GM12878 (cell line): Measurements from ENCODE around the gene SF3B6. TPM values are rescaled to one million over a fixed set of nuclear protein-coding genes. Genes with fewer than 3 reads are reported as not detected.

Experiments
- ATAC-seq: fragments of 200-7000 bp; cut with Tn5 transposase; 3 replicates; pipeline ENCODE4 v1.9.1; 2020; ENCODE audit warnings: mild to moderate bottlenecking, moderate library complexity
- BruUV-seq: library from RNA; stranded (reverse); fragments of 400-500 nt; replicated peaks from 2 replicates; lab custom pipeline; 2021; lab: Mats Ljungman, UMichigan
- CTCF ChIA-PET: fragments of 300-600 bp; sonication (Branson Sonifier 250); formaldehyde crosslinking; extraction: SDS; loops from one replicate; lab custom pipeline; 2021; ENCODE audit warnings: inconsistent platforms; lab: Yijun Ruan, JAX
- POLR2A ChIA-PET: fragments of 350-600 bp; formaldehyde crosslinking; extraction: SDS; loops from one replicate; lab custom pipeline; 2021; ENCODE audit warnings: inconsistent platforms; lab: Charles Lee
- RAD21 ChIA-PET: fragments of 300-600 bp; sonication (Branson Sonifier 250); formaldehyde crosslinking; loops from one replicate; lab custom pipeline; 2023; ENCODE audit warnings: antibody characterized with exemption; ENCODE audit not compliant: unreplicated experiment; lab: Charles Lee
- SMC1A ChIA-PET: fragments of 300-600 bp; sonication (Branson Sonifier 250); formaldehyde crosslinking; loops from one replicate; lab custom pipeline; 2023; ENCODE audit not compliant: unreplicated experiment, uncharacterized antibody; lab: Charles Lee
- DNase-seq: peaks from one replicate; pipeline ENCODE4 v3.0.0-alpha.2; 2011; ENCODE audit warnings: low read depth, low spot score
- FAIRE-seq: peaks from 3 replicates; lab custom pipeline; 2011; peaks lifted over from hg19 to GRCh38; lab: Jason Lieb, UNC
- H2AFZ ChIP-seq: 2 replicates; pipeline ENCODE4 v1.6.0; 2011; ENCODE audit warnings: low read depth, low read length, control low read depth; ENCODE audit not compliant: control insufficient read depth
- H3K27ac ChIP-seq: 2 replicates; pipeline ENCODE4 v1.5.1; 2011; ENCODE audit warnings: control low read depth; ENCODE audit not compliant: control insufficient read depth, insufficient read depth
- H3K27me3 ChIP-seq, 2 experiments: replicated peaks in 1 of 2; 2 replicates each; pipeline versions ENCODE4 v1.6.0 to v1.6.1; 2011; ENCODE audit warnings: low read length in 1 of 2; ENCODE audit not compliant: control insufficient read depth in 2 of 2, insufficient read depth in 2 of 2
- H3K36me3 ChIP-seq, 2 experiments: 2 replicates each; pipeline ENCODE4 v1.5.1; 2011; ENCODE audit warnings: low read length in 1 of 2; ENCODE audit not compliant: control insufficient read depth in 2 of 2, insufficient read depth in 2 of 2
- H3K4me1 ChIP-seq: 2 replicates; pipeline ENCODE4 v1.6.1; 2011; ENCODE audit warnings: mild to moderate bottlenecking, low read length, moderate library complexity, mixed read lengths; ENCODE audit not compliant: control insufficient read depth, insufficient read depth
- H3K4me2 ChIP-seq: 2 replicates; pipeline ENCODE4 v1.6.0; 2011; ENCODE audit warnings: control low read depth; ENCODE audit not compliant: control insufficient read depth, insufficient read depth
- H3K4me3 ChIP-seq: fragments of 200-600 bp; sonication (generic); 2 replicates; pipeline ENCODE4 v1.5.1; 2016
- H3K79me2 ChIP-seq: 2 replicates; pipeline ENCODE4 v1.6.0; 2011; ENCODE audit warnings: low read length; ENCODE audit not compliant: control insufficient read depth, insufficient read depth
- H3K9ac ChIP-seq: 2 replicates; pipeline ENCODE4 v1.8.0; 2011; ENCODE audit warnings: low read length, control low read depth, mixed read lengths; ENCODE audit not compliant: control insufficient read depth, insufficient read depth
- H3K9me3 ChIP-seq: replicated peaks from 3 replicates; pipeline ENCODE4 v1.5.1; 2011; ENCODE audit warnings: mild to moderate bottlenecking, low read length; ENCODE audit not compliant: control insufficient read depth, insufficient read depth
- H4K20me1 ChIP-seq: 2 replicates; pipeline ENCODE4 v1.6.0; 2011; ENCODE audit not compliant: control insufficient read depth, insufficient read depth
- BHLHE40 ChIP-seq, 2 experiments: fragments of 450-650 bp in 1 of 2; IDR thresholded peaks; 2 replicates each; pipeline ENCODE4 v1.6.1; 2011 to 2017; ENCODE audit warnings: low read depth in 2 of 2, borderline replicate concordance in 1 of 2, improper control_type of control experiment in 1 of 2, low read length in 1 of 2, mild to moderate bottlenecking in 1 of 2
- CEBPB ChIP-seq, 2 experiments: fragments of 150-350 bp in 1 of 2; IDR thresholded peaks; 2 replicates each; pipeline ENCODE4 v1.6.1; 2012 to 2014; ENCODE audit warnings: low read depth in 2 of 2, low read length in 2 of 2, borderline replicate concordance in 1 of 2, inconsistent platforms in 1 of 2
- EP300 ChIP-seq, 2 experiments: fragments of 150-350 bp in 1 of 2; IDR thresholded peaks; 2 replicates each; pipeline ENCODE4 v1.6.1; 2011 to 2012; ENCODE audit warnings: low read depth in 2 of 2, low read length in 2 of 2, borderline replicate concordance in 1 of 2, improper control_type of control experiment in 1 of 2, inconsistent platforms in 1 of 2; ENCODE audit not compliant: control insufficient read depth in 1 of 2
- HCFC1 ChIP-seq: fragments of 150-350 bp; IDR thresholded peaks from 2 replicates; pipeline ENCODE4 v1.6.1; 2014; ENCODE audit warnings: low read length
- NR2C1 ChIP-seq: fragments of 450-650 bp; IDR thresholded peaks from 2 replicates; pipeline ENCODE4 v1.6.1; 2017; ENCODE audit warnings: antibody characterized with exemption, mild to moderate bottlenecking, moderate library complexity
- NRF1 ChIP-seq: conservative IDR thresholded peaks from 2 replicates; pipeline ENCODE4 v1.6.1; 2011; ENCODE audit warnings: mild to moderate bottlenecking, low read depth, low read length, improper control_type of control experiment
- POLR2A ChIP-seq: IDR thresholded peaks from 2 replicates; pipeline ENCODE4 v1.6.1; 2011; ENCODE audit warnings: low read depth, mild to moderate bottlenecking, low read length
- RELB ChIP-seq: fragments of 450-650 bp; IDR thresholded peaks from 2 replicates; pipeline ENCODE4 v1.6.1; 2017; ENCODE audit warnings: low read depth, mild to moderate bottlenecking, moderate library complexity
- SIX5 ChIP-seq: IDR thresholded peaks from 2 replicates; pipeline ENCODE4 v1.6.1; 2011; ENCODE audit warnings: mild to moderate bottlenecking, low read depth, low read length, moderate library complexity; ENCODE audit not compliant: severe bottlenecking
- ZBTB40 ChIP-seq: fragments of 450-650 bp; IDR thresholded peaks from 2 replicates; pipeline ENCODE4 v1.6.1; 2016; ENCODE audit warnings: mild to moderate bottlenecking, moderate library complexity, borderline replicate concordance
- ZNF207 ChIP-seq: fragments of 450-650 bp; IDR thresholded peaks from 2 replicates; pipeline ENCODE4 v1.6.1; 2014; ENCODE audit warnings: antibody characterized with exemption, mild to moderate bottlenecking, borderline replicate concordance
- ZNF687 ChIP-seq: fragments of 450-650 bp; IDR thresholded peaks from 2 replicates; pipeline ENCODE4 v1.6.1; 2017; ENCODE audit warnings: mild to moderate bottlenecking, moderate library complexity
- WGBS: methylation state at CpG from one replicate; pipeline ENCODE4 v1.1.6; 2016; ENCODE audit warnings: low lambda C conversion rate; ENCODE audit not compliant: insufficient replicate concordance, insufficient coverage; ENCODE audit errors: missing lambda C conversion rate; 5-methylcytosine and 5-hydroxymethylcytosine counted together
- in situ Hi-C: fragments of 300-500 bp; cut with MboI; formaldehyde crosslinking; loops from 9 replicates; pipeline ENCODE4 v1.14.3; 2018; ENCODE audit warnings: mixed read lengths
- intact Hi-C: fragments of 100-400 bp; cut with micrococcal nuclease; formaldehyde crosslinking; loops from one replicate; pipeline ENCODE4 v1.14.2; 2022; ENCODE audit not compliant: unreplicated experiment
- polyA plus RNA-seq, 11 experiments: library from polyadenylated mRNA; depleted of rRNA in 4 of 11; unstranded in 6 of 11; stranded (reverse) in 5 of 11; fragments of >200 nt; fragmentation: Nextera tagmentation in 4 of 11; fragmentation: Illumina TruSeq in 1 of 11; extraction: Ambion mirVana in 4 of 11; extraction: Trizol in 1 of 11; gene quantifications; 1 replicate in 1 of 11; 2 replicates in 10 of 11; pipeline versions ENCODE4 v1.2.1 to v1.2.3, GENCODE V29; 2011 to 2016; ENCODE audit warnings: inconsistent platforms in 2 of 11, missing spikeins in 2 of 11, low read depth in 1 of 11
- total RNA-seq, 4 experiments: library from RNA; depleted of rRNA in 3 of 4; stranded (reverse); fragments of >200 nt in 3 of 4; fragmentation: Illumina TruSeq in 1 of 4; extraction: Trizol in 1 of 4; gene quantifications; 2 replicates each; pipeline versions ENCODE4 v1.2.1 to v1.2.3, GENCODE V29; 2013 to 2021

SF3B6 gene
- total and polyA plus RNA-seq, 10 of the 15 experiments (the other 5 are each of a cell fraction or from before 2014, with no cell fraction given) = 118 to 584 (median 270) TPM

- RAD21 ChIA-PET = interaction anchor here (0.6 kb wide), 1 partner anchor 43 kb away, joined by 3 read pairs; no protein-coding TSS in a partner anchor
- TF ChIP-seq NRF1 (no peak), POLR2A (no peak), BHLHE40 (IDR thresholded peaks at IDR 0.05; ENCODE audit: borderline replicate concordance in 1 of 2, low read depth in 2 of 2, low read length in 1 of 2) (no peak), ZBTB40 (no peak), RELB (no peak), ZNF687 (no peak), EP300 (IDR thresholded peaks at IDR 0.05; ENCODE audit: borderline replicate concordance in 1 of 2, control insufficient read depth in 1 of 2, low read depth in 2 of 2, low read length in 2 of 2) (no peak), HCFC1 (no peak), NR2C1 (no peak), SIX5 (no peak), ZNF207 (no peak), CEBPB (IDR thresholded peaks at IDR 0.05; ENCODE audit: borderline replicate concordance in 1 of 2, low read depth in 2 of 2, low read length in 2 of 2) (no peak)
These were observed 35.6 kb downstream of the SF3B6 start for GRCh38 chr2:24040511-24040910.

More at GRCh38 chr2:24040511-24040910, 35.6 kb downstream of the SF3B6 start:
- no peaks in the 10 kb centered on the region for H3K27me3 ChIP-seq
- H3K9ac ChIP-seq = no peak overlapping the region
- H4K20me1 ChIP-seq = no peaks in the 10 kb centered on the region
- intact Hi-C loops (no loop called here), in situ Hi-C loops (no loop called here)
- WGBS = 100% methylated on average over 4 of the region's 4 CpGs
- no peaks in the 10 kb centered on the region for H3K9me3 ChIP-seq
- SMC1A ChIA-PET = no interaction called here
- H3K4me1 ChIP-seq = no peaks in the 10 kb centered on the region; the same call in 1 of the 2 replicates
- DNase-seq = no peak
- no peak overlapping the region for H3K27ac ChIP-seq
- no peak overlapping the region for H3K4me2 ChIP-seq
- no peak overlapping the region for H2AFZ ChIP-seq
- no peak for FAIRE-seq
- ATAC-seq = no peak
- peaks cover 1 to 11% of the 10 kb centered on the region in 2 experiments; a peak in 3 of 4 replicates for H3K36me3 ChIP-seq
- no peaks in the 10 kb centered on the region; the same call in 1 of the 2 replicates for H3K79me2 ChIP-seq
- POLR2A ChIA-PET = interaction anchor here (1.5 kb wide), 1 partner anchor 10 kb away, joined by 5 read pairs; no protein-coding TSS in a partner anchor
- BruUV-seq = no TSS peak
- CTCF ChIA-PET = no interaction called here
- H3K4me3 ChIP-seq = no peak overlapping the region
